GM18909 (cell line): ENCODE measurements around the gene FAM78B.

ENCODE experiments used
- ATAC-seq: cut with Tn5 transposase; IDR thresholded peaks from one replicate; pipeline ENCODE4 v1.9.1; 2021; ENCODE audit warnings: mild to moderate bottlenecking; ENCODE audit not compliant: unreplicated experiment, poor library complexity

Gene FAM78B, protein sequence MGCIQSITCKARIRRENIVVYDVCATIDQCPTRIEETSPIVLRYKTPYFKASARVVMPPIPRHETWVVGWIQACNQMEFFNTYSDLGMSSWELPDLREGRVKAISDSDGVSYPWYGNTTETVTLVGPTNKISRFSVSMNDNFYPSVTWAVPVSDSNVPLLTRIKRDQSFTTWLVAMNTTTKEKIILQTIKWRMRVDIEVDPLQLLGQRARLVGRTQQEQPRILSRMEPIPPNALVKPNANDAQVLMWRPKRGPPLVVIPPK

DNA sequence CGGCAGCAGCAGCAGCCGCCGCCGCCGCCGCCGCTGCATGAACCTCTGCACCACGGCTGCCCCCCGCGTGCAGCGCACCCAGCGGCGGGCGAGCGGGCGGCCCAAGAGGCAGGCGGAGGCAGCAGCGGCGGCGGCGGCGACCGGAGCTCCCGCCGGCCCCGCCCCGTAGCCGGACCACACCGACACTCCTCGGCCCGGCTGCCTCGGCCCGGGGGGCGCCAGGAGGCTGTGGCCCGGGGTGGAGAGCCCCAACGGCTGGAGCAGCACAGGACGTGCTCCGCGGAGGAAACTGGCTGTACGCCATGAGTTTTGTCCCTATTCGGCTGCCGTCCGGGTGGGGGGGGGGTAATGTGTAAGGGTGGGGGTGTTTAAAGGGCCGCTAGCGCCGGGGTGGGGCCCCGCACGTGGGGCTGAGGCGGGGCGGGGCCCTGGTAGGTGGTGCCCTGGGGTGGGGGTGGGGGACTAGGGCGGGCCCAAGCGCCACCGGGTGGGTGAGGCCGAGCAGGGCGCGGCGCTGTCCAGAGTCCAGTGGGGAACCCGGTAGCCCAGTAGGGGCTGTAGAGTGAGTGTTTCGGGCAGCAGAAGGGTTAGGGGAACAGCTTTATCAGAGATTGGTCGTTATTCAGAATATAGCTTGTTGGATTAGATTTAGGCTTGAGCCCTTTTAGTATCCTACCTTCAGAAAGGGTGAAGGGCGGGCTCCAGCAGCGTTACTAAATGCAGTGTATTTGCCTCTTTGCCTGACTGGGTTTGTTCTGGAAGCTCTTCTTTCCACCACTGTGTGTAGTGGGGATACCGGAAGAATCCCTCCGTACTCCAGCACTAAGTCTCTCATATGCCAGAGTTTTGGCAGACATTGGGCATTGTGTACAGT is at the start of gene FAM78B:
Gene FAM78B, minus strand, starts transcription at position 304 of the 874 bp plus-strand sequence. CDS start 753 bp downstream, outside the sequence.
- ATAC-seq, result peak; percentile 40

DNA sequence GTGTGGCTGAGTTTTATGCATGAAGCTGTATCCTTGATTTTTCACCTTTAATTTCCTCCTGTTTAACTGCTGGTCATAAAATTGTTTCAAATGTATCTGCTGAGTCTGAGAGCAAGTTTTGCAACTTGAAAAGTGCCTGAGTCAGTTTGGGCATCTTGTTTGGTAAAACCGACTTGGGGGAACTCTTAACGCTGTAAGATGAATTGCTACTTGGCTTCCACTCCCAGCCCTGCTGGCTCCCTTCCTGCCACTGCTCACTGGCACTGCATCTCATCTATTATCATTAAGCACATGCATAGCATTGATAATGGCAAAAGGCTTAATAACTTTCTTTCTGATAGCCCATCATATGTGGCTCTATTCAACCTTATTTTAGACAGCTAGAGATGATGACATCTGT is 35.7 kb upstream of the FAM78B start:
- ATAC-seq, result no peak

DNA sequence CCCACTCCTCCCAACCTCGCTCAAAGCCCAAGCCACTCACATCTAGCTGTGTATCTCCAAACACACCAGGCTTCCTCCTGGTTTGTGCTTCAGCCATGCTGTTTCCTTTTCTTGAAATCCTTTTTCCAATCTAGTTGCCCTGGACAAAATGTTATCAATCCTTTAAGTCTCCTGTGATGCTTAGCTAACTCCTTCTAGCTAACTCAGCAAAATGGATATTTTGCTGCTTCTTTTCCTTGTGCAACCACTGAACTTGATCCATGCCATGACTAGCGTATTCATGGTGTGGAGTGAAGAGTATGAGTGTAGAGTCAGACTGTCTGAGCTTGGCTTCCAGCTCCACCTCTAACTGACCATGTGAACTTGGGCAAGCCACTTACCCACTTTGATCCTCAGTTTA is 33.9 kb upstream of the FAM78B start:
- no peak for ATAC-seq

DNA sequence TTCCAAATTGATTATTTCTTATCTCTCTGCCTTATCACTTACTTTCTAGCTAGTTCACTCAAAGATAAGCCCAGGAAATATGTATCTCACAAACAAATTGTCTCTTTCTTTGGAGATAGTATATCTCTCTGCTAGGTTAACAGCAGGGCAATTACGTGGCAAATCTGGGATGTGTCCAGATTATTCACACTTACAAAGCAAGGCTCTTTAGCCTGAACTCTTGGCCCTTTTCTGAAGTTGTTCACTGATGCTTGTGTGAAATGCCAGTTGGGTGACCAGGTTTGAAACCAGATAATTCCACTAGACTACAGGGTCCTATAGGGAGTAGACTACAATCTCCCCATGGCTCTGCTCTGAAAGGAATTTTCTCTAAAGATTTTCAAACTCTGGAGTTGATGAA is 30.8 kb upstream of the FAM78B start:
- no peak for ATAC-seq

DNA sequence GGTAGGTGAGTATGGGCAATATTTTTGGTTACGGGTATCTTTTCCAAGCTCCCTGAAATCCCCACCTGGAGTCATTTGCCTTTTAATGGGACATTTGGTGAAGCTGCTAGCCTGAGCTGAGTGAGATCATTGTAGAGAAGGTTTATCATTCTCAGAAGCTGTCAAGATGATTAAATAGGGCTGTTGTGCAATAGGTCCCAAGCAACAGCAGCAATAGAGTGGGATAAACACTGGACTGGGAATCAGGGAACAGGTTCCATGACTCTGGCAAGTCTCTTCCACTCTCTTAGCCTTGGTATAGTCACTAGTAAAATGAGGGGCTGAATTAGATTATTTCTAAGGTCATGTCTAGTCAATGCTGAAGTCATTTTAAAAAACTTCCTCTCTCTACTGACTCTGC is 30.3 kb upstream of the FAM78B start:
- ATAC-seq, result no peak

DNA sequence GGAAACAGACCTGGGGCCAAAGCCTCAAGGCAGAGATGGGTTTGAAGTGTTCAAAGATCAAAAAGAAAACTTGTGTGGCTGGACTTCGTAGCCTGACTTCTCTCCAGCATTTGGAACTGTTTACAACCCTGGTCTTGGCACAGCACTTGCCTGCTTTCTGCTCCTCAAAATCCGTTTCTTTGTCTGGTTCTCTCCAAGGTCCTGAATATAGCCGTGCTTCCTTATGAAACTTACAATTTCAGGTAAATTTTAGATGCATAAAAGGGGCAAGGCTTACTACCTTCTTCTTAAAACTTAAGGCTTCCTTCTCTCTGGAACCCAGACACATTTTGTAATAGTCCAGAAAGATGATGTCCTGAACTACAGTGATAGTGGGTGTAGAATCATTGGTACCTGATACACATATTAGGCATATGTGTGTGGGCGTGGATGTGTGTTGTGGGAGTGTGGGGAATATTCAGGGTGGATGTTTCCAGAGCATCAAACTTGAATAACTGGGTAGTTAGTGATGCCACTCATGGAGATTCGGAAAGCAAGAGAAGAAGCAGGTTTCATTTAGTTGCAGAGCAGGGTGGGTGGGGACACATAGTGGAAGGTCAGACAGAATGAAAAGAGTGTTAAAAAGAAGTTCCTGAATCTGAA is 26.4 kb upstream of the FAM78B start:
- no peak for ATAC-seq

DNA sequence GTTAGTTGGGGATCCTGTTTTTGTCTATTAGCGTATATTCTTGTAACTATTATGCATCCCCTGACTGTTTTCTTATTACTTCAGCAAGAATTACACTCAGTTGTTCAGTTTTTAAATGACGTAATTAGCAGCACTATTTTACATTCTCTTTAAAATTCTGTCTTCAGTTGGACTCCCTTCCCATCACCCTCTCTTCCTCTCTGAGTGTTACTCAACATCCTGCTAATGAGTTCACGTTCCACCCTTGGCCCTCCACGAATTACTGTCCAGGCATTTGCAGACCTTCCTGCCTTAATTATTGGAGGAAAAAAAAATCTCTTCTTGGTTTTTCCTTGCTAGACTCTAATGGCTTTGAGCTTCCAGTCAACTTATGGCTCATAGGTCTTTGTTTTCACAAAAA is 23.6 kb upstream of the FAM78B start:
- no peak for ATAC-seq

DNA sequence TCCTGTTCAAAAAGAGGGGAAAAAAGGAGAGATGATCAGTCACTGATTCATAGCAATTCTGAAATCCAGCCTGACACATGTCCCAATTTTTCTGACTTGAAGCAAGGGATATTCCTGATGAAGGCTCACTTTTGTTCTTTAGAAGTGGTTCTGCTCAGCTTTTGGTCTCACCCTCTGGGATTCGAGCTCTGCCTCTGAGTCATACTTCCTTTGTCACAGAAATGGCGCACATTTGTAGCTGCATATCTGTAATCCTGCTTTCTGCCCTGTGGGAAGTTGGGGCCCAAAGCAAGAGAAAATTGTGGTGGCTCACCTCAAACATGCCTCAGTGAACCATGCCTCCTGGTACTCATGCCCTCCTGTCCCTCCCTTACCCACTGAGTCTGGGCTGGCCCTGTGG is 22.3 kb upstream of the FAM78B start:
- no peak for ATAC-seq

DNA sequence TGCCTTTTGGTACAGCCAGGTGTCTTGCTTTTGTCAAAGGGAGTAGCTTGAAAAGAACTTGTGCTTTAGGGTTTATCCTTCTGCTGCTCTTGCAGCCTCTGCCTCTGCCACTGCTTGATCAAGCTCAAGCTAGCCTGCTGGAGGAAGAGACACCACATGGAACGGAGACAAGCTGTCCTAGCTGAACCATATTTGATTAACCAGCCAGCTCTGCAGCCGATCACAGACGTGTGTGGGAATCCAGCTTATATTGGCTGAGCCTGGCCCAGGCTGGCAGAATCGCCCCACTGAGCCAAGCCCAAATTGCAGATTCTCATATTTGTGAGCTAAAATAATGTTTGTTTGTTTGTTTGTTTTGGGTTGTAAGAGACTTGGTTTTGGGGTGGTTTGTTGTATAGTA is 18.7 kb upstream of the FAM78B start:
- no peak for ATAC-seq

DNA sequence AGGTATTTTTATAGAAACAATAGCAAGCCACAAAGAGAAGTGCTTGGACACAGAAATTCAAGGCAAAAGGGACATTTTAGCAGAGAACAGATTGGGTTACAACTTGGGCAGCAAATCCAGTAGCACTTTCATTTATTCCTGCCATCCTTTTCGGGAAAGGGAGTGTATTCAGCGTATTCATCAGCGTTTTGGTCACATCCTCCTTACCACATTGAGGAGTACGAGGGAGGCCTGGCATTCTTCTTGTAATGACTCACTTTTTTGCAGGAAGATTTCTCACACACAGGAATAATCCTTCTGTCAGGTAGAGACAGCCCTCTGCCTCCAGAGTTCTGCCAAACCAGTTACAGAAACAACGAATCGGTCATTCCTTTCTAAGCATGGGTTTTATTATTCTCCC is 18.1 kb upstream of the FAM78B start:
- ATAC-seq, result no peak

DNA sequence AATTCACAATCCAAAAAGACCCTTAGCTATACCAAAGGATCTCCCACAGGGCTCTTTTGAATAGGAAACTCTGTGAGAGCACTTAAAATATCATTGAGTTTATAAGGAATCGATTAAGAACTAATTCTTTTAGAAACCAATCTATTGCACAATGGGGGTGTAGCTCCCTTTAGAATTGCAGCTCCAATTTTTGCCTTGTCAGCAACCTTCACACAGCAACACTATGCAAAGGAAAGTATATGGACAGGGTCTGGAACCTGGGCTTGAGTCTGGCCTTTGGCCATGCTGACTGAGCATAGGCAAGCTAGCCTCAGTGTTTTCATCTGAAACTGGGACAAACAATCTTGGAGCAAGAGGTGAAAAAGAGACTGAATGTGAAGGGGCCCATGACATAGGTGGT is 17.2 kb upstream of the FAM78B start:
- ATAC-seq, result no peak

DNA sequence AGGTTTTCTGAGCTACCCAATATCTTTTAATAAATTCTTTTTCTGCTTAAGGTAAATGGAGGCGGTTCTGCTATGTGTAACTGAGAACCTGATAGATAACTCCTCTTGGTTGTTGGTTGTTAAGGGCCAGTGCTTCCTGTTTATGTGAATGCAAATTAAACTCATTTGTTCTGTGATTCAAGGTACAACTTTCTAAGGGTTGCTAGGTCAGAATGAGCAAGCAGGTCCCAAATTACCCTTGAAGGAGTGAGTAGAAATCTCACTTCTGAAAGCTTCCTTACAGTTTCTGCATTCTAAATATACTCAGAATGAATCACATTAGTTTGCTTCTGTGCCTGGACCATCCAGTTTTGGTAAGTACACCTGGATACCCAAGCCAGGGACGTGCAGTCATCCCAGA is 15.5 kb upstream of the FAM78B start:
- ATAC-seq, result no peak

DNA sequence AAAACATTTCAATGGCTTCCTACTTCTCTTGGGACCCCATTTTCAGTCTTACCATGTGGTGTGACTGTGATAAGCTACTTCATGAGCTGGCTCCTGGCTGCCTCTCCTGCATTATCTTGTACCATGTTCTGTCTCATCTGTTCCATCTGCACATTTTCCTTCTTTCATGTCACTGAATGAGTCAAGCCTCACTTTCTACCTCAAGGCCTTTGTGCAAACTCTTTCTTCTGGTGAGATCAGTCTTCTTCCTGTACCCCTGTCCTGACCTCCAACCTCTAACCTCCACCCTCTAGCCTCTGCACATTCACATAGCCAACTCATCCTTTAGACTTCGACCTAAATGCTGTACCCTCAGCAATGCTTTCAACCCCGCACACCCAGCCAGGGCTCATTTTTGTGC is 9.6 kb upstream of the FAM78B start:
- ATAC-seq, result no peak

DNA sequence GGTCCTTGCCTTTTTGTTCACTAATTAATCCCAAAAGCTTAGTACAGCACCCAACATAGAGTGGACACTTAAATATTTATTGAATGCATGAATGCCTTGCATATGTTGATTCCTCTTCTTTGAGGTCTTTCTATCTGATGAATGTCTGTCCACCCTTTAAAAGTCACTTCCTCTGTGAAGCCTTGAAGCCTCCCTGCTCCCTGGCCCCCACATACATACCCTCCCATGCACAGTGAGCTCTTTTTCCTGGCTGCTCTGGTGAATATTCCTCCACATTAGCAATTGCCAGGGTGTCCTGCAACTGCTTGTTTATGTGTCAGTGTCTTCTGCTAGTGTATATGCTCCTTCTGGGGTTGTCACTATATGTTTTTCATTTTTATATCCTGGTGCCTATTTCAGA is 8.2 kb upstream of the FAM78B start:
- ATAC-seq, result no peak

DNA sequence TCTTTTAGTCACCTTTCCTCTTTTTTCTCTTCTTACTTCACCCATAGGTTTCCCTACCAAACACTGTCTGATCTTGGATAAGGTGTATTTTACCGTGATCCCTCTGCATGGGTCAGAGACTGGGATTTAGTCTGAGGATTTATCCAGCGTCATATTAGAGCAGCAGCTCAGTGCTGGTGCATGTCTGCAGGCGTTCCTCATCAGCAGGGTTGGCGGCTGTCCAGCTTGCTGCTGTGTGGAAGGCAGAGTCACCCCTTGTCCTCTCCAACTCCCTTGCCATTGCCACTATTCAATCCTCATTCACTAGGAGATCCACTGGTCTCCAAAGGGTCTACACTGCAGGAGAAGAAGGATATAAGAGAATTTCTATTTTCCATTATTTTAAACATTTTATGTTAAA is 7.3 kb upstream of the FAM78B start:
- no peak for ATAC-seq

DNA sequence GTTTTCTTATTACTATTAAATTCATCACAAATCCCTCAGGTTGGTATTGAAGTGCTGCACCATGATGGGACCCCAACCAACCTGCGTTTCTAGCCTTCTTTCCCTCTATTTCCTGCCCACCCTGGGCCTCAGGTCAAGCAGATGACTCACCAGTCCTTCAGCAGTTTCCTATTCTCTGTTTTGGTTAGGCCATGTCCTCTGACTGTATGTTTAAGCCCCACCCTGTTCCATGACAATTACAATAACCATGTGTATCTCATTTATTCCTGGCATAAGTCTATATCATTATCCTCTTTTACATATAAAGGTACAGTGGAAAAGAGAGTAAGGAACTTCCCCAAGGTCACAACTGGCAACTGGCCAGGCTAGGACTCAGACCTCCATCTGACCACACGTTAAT is 5.3 kb upstream of the FAM78B start:
- ATAC-seq, result no peak

DNA sequence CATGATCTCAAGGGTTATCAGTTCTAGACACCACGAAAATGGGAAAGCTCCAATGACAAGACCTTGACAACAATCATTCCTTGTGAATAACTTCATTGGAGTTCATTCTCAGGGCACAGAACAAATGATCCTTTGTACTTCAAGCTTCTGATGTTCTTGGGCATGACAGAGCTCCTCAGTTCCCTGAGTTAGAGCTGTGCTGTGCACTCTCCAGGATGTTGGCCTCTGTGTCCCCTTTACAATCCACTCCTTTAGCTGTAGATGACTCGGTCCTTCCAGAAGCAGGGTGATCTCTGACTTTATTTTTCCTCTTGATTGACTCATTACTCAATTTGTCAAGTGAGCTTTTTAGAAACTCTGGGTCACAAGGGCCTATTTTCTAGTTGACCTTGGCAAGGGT is 3.9 kb upstream of the FAM78B start:
- no peak for ATAC-seq

DNA sequence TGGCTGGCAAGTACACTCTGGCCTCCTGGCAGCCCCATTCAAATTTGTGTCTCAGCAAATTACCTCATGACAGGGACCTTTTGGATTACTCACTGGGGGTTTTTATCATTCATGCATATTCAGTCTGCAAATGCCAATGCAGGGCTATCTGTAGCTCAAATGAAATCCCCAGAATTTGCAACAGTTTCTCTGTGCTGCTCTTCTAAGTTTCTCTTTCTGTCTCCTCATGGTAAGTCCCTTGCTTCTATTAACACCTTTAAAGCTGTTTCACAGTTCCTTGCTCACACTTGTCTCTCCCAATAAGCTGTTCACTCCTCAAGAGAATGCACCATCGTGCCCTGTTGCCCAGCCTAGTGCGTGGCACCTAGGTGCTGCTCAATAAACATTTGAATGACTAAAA is 3.3 kb upstream of the FAM78B start:
- ATAC-seq, result peak; percentile 48

DNA sequence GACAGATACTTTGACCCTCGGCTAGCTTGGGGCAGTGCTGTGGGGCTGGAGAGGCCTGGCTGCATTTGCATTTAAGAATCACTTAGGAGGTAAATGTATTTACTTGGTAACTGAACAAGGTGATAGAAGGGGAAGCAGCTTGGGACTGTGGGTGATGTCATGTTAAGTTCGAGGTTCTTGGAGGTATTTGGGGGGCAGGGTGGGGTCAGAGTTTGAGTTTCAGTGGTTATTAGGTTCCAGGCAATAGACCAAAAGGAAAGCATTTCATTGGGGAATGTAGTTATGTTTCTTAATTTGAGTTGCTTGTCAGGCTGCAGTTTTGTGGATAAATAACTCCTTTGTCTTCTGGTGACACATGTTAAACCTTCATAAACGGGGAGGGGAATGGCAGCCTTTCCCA is 2.4 kb upstream of the FAM78B start:
- ATAC-seq, result no peak

DNA sequence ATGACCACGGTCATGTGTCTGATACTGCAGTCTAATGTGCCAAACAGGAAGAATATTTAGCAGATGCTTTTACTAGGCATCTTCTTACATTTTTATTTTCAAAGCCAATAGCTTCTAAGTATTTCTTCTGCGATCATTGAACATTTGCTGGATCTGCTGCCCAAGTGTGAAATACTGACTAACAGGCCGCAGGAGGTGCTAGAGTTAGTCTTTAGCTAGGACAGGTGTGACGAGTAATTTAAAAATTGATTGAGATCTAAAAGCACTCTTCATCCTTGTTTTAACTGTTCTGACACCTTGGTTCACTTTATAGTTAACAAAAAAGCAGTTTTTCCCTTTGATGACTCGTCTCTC is 748 bp upstream of the FAM78B start:
- ATAC-seq, result no peak

DNA sequence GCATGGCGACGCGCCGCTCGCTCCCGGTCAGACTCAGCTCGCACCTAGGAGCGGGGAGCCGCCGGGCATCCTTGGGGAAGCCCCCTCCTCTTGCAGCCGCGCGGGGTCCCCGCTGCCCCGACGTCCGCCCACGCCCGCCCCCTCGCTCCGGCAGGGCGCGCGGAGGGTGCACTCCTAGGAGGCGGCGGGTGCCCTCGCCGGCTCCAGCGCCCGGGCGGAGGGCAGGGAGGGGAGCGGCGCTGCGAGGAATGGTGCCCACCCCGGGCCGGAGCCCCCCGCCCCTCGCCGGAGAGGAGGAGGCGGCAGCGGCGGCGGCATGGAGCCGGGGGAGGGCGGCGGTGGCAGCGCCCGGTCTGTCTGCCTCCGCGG is 488 bp downstream of the FAM78B start:
- ATAC-seq, result peak; percentile 9
